GM12874 (cell line): ENCODE results near the gene MEG3.

Source experiments
- TF ChIP-seq, protein P1 (sequence below): IDR thresholded peaks from 2 replicates; pipeline ENCODE4 v1.5.1; 2011; ENCODE audit warnings: low read depth, mild to moderate bottlenecking, control low read depth, low read length, moderate library complexity; ENCODE audit not compliant: insufficient read depth

MEG3 gene

DNA sequence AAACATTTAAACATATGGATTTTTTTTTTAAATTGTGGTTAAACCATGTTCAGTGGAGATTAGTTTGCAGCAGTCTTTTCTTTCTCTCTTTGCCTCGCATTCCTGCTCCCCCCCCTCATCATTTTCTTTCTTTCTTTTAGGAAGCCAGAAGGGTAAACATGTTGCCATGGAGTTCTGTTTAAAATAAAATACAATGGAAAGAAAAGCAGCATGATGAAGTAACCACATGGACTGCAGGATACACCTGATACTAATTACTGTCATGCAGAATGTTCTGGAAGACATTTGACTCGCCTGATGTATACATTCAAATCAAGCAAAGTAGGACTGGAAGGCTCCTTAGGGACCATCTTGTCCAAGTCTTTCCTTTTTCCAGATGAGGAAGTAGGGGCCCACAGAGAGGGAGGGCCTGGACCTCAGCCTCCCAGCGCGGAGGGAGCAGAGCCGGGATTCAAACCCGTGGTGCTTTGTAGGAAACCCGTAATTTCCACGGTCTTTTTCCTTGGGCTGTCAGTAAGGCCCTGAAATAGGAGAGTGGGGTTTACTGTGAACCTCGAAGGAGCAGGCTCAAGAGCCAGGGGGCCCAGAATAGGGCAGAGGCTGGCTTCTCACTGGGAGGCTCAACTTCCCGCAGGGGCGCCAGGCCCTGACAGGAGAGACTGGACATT is 2.4 kb upstream of the MEG3 start:
- TF ChIP-seq, protein P1, sequence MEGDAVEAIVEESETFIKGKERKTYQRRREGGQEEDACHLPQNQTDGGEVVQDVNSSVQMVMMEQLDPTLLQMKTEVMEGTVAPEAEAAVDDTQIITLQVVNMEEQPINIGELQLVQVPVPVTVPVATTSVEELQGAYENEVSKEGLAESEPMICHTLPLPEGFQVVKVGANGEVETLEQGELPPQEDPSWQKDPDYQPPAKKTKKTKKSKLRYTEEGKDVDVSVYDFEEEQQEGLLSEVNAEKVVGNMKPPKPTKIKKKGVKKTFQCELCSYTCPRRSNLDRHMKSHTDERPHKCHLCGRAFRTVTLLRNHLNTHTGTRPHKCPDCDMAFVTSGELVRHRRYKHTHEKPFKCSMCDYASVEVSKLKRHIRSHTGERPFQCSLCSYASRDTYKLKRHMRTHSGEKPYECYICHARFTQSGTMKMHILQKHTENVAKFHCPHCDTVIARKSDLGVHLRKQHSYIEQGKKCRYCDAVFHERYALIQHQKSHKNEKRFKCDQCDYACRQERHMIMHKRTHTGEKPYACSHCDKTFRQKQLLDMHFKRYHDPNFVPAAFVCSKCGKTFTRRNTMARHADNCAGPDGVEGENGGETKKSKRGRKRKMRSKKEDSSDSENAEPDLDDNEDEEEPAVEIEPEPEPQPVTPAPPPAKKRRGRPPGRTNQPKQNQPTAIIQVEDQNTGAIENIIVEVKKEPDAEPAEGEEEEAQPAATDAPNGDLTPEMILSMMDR: no peak

DNA sequence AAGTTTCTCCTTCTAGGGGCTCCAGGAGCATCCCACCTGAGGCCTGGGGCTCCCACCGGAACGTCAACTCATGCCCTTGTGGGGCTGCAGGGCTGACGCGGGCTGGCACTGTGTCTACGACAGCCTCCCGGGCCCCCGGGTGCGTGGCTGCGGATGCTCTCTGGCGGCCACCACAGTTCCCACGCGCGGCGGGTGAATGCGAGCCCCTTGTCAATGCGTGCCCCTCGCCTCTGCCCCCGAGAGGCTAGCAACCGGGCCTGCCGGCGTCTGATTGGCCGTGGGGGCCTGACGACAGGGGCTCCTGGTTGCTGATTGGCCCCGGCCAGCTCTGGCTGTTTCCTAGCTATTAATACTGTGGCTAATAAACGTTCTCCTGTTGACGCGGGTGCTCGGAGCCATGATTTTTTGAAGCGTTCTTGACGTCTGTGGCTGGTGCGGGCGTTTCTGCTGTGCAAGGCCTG is 1.8 kb upstream of the MEG3 start:
- TF ChIP-seq, protein P1: no peak

DNA sequence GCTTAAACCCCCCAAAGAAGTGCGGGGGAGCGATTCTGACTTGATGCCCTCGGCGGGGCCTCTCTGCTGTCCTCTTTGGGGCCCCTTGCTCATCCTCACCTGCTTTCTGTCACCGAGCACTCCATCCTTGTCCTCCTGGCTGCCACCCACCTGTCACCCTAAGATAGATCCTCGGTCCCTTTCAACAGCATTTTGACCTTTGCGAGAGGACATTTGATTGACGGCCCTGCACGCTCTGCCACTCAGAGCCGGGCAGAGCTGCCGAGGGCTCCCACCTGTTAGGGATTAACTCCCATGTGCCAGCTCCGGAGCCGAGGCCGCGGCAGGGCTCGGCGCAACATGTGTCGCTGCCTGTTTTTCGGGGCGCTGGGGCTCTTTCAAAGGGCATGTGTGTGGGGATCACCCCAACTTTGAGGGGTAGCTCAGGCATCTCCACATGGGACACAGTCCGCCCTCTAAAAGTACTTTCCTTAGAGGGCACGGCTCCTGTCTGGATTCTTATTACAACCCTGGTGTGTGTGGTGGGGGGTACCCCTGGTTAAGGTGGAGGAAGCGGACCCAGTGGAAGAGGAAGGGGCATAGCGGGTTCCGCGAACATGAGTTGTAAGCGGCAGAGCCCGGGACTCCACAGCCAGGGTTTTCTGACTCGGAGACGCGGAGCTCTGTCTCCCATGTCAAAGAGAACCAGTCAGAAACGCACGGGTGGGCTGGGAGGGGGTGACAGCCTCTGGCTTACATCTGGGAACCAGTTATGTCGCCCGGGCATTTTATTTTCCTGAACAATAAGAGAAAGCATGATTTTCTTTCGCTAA is 811 bp upstream of the MEG3 start:
- TF ChIP-seq, protein P1: no peak

DNA sequence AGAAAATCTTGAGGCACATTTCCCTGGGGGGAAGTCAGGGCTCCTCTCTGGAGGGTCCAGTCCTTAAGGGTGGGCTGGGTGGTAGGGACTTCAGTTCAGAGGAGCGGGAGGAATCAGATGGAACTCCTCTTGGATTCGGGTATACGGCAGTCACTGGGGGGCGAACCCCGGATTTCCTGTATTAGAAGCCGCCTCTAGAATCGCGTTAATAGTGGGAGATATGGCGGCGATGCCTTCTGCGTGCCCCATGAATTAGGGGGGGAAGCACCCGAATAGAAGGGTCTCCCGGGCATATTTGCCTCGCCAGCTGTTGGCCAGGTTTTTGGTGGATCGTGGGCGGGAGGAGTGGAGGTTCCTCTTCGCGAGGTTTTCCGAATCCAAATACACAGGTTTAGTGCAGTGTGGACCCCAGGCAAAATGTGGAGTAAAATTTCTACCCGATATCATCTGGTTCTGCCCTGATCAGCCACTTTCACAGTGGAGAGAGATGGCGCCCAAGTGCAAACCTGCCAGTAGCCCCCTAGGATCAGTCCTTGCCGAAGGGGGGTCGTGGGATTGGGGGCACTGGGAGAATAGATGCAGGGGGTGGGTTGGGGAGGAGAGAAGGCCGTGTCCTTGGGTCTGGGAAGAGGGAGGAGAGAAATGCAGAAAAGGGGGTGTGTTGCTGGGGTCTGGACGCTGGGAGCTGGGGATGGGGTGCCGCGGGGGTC is 628 bp downstream of the MEG3 start:
- TF ChIP-seq, protein P1: no peak

DNA sequence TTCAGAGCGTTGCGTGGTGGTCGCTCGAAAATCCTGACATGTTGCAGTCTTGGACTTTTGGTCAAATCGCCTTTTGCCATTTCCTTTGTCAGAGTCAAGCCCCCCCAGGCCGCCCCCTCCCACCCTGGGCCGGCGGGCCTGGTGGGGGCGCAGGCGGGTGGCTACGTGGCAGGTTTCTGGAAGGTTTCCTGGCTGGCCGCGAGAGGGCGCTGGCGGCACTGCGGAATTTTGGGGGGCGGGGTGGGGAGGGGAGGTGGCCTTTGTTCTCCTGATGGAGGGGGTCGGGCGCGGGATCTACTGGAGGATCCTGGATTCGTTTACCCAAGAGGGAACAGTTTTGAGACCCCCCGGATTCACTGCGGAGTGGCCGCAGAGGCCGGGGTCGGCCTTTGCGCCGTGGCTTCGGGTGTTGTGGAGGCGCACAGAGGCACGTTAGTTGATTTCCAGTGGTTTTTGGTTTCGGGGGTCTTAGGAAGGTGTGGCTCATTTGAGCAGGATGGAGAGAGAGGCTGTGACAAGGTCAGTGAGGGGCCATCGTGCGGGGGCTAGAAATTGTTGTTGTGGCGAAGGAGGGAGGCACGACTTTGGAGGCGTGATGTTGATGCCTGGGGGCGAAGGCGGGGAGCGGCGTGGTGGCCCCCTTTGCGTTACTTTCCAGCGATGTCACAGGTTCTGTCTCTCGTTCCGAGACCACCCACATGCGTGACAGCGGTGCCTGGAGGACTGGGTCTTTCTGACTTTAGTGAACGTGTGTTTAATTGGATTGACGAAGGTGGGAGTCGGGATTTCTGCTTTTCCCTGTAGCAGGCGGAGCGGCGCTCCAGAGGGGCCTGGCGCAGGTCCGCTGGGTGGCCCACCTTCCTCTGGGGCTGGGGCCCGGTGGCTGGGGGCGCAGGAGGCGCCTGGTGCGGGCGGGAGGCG is 1.4 kb downstream of the MEG3 start:
- TF ChIP-seq, protein P1: 0 out of 2 replicates have a peak, but pooled peaks have one; percentile 1

DNA sequence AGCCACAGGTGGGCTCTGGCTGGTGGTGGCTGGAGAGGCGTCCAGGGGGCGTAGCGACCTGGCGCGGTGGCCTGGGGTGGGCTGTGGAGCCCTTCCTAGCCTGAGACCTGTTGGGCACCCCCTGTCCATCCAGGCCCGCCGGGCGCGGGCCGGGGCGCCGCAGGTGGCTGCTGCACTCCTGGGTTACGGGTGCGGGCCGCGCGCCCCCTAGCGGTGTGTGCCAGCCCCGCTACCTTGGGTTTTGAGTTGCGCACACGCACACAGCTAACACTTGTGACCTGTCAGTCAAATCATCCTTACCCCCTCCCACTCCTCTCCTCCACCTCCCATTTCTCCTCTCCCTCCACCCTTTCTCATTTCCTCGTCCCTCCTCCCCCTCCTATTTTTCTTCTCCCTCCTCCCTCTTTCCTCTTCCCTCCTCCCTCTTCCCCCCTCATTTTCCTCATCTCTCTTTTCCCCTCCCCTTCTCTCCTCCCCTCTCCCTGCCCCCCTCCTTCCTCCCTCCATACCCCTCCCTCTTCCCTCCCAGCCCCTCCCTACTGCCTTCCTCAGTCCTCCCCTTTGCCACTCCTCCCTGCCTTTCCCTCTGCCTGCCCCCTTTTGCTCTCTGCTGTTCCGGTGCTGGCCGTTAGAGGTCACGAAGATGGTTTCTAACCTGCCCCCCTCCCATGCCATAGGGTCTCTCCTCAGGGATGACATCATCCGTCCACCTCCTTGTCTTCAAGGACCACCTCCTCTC is 2.3 kb downstream of the MEG3 start:
- TF ChIP-seq, protein P1: peak; percentile 36
